Measurements from ENCODE around the gene TRIM43B.
"Not testable (repeated sequence)": the region's sequence is repeated elsewhere in the genome, so short reads cannot be mapped to it uniquely, and the experiment has no call there.

TRIM43B gene

GRCh38 chr2:95484654-95485053 lies at the start of gene TRIM43B:
TRIM43B (minus strand) TSS chr2:95484754; CDS start chr2:95482714, 2,040 bp downstream.
- DNase-seq = not testable (repeated sequence)

- no peak for DNase-seq
These were observed 46.8 kb upstream of the TRIM43B start for GRCh38 chr2:95531254-95531771.

- DNase-seq = no peak
These were observed 46.2 kb upstream of the TRIM43B start for GRCh38 chr2:95530734-95531133.

GRCh38 chr2:95526360-95527341 lies 42.1 kb upstream of the TRIM43B start:
- peak; percentile 60 for DNase-seq

- no peak for DNase-seq
These were observed 40.9 kb upstream of the TRIM43B start for GRCh38 chr2:95525294-95526035.

GRCh38 chr2:95524195-95524594 lies 39.6 kb upstream of the TRIM43B start:
- DNase-seq = no peak

- DNase-seq = no peak
These were observed 30.2 kb upstream of the TRIM43B start for GRCh38 chr2:95514718-95515117.

- not testable (repeated sequence) for DNase-seq
These were observed 29.7 kb upstream of the TRIM43B start for GRCh38 chr2:95514226-95514625.

- DNase-seq = no peak
These were observed 24.9 kb upstream of the TRIM43B start for GRCh38 chr2:95509408-95509807.

GRCh38 chr2:95505222-95505621 lies 20.7 kb upstream of the TRIM43B start:
- no peak for DNase-seq

- DNase-seq = no peak
These were observed 16.3 kb upstream of the TRIM43B start for GRCh38 chr2:95500854-95501253.

GRCh38 chr2:95492076-95492475 lies 7.5 kb upstream of the TRIM43B start:
- not testable (repeated sequence) for DNase-seq

- DNase-seq = not testable (repeated sequence)
These were observed 9.5 kb downstream of the TRIM43B start for GRCh38 chr2:95475025-95475424.

- not testable (repeated sequence) for DNase-seq
These were observed 16.6 kb downstream of the TRIM43B start for GRCh38 chr2:95467984-95468383.

- DNase-seq = not testable (repeated sequence)
These were observed 18.0 kb downstream of the TRIM43B start for GRCh38 chr2:95466572-95466971.

- not testable (repeated sequence) for DNase-seq
These were observed 21.3 kb downstream of the TRIM43B start for GRCh38 chr2:95463292-95463691.

GRCh38 chr2:95445317-95445716 lies 39.2 kb downstream of the TRIM43B start:
- DNase-seq = not testable (repeated sequence)

- not testable (repeated sequence) for DNase-seq
These were observed 42.0 kb downstream of the TRIM43B start for GRCh38 chr2:95442474-95443099.

GRCh38 chr2:95435872-95436209 lies 48.7 kb downstream of the TRIM43B start:
- DNase-seq = not testable (repeated sequence)

- DNase-seq = not testable (repeated sequence)
These were observed 49.2 kb downstream of the TRIM43B start for GRCh38 chr2:95435162-95435871.

GRCh38 chr2:95434507-95435076 lies 50.0 kb downstream of the TRIM43B start:
- not testable (repeated sequence) for DNase-seq

- not testable (repeated sequence) for DNase-seq
These were observed 50.6 kb downstream of the TRIM43B start for GRCh38 chr2:95433973-95434372.

Measured in activated CD4-positive, CD25-positive, alpha-beta regulatory T cell treated with anti-CD3 and anti-CD28 coated beads, Interleukin-2, amount 50 U/mL, for 72 hours (primary cell).